Uterus (tissue), 4 donors: ENCODE data around the gene LGMN. TPM values are rescaled to one million over a fixed set of nuclear protein-coding genes. Genes with fewer than 3 reads are reported as not detected.
"Not testable (repeated sequence)": the region's sequence is repeated elsewhere in the genome, so short reads cannot be mapped to it uniquely, and the experiment has no call there.

ENCODE experiments used
- DNase-seq, 2 donors: peaks; one replicate each; pipeline ENCODE4 v3.0.0-alpha.2; 2019 to 2020
- H3K27ac ChIP-seq, 2 donors: fragments of 200-600 bp; sonication (generic); 1 replicate in 1 of 2; 2 replicates in 1 of 2; pipeline ENCODE4 v1.5.1; 2016 to 2018
- H3K27me3 ChIP-seq, 2 donors: fragments of 200-600 bp; sonication (generic); one replicate each; pipeline ENCODE4 v1.5.1; 2018 to 2019; ENCODE audit warnings: control low read depth in 1 of 2
- H3K36me3 ChIP-seq, 2 donors: fragments of 200-600 bp; sonication (generic); one replicate each; pipeline ENCODE4 v1.5.1; 2019; ENCODE audit warnings: control low read depth in 1 of 2
- H3K4me1 ChIP-seq, 2 donors: fragments of 200-600 bp; sonication (generic); one replicate each; pipeline ENCODE4 v1.5.1; 2018 to 2019; ENCODE audit warnings: control low read depth in 1 of 2
- H3K4me3 ChIP-seq, 2 donors: fragments of 200-600 bp; sonication (generic); 1 replicate in 1 of 2; 2 replicates in 1 of 2; pipeline ENCODE4 v1.5.1; 2018 to 2019; ENCODE audit warnings: mild to moderate bottlenecking in 1 of 2
- H3K9me3 ChIP-seq, 2 donors: fragments of 200-600 bp; sonication (generic); one replicate each; pipeline ENCODE4 v1.5.1; 2019; ENCODE audit warnings: control low read depth in 1 of 2
- CTCF ChIP-seq, 4 experiments: fragments of 200-600 bp in 2 of 4; fragments of 450-650 bp in 2 of 4; sonication (generic) in 2 of 4; IDR thresholded peaks; one replicate each; pipeline ENCODE4 v1.5.1; 2016 to 2019; ENCODE audit warnings: antibody characterized with exemption in 4 of 4, mild to moderate bottlenecking in 2 of 4, moderate library complexity in 1 of 4
- POLR2A ChIP-seq, 2 donors: fragments of 450-650 bp; IDR thresholded peaks; one replicate each; pipeline ENCODE4 v1.6.1; 2016; ENCODE audit warnings: antibody characterized with exemption in 2 of 2, mild to moderate bottlenecking in 1 of 2, moderate library complexity in 1 of 2
- intact Hi-C: fragments of 100-400 bp; cut with DNase I; formaldehyde crosslinking; loops from one replicate; pipeline ENCODE4 v1.15.1; 2023; ENCODE audit warnings: low total_unique reads
- total RNA-seq, 4 donors: library from RNA; depleted of rRNA in 3 of 4; stranded (reverse); fragments of >200 nt in 3 of 4; gene quantifications; one replicate each; pipeline versions ENCODE4 v1.1.0 to v1.2.4, GENCODE V29; 2014 to 2023
- donor health status: DM: yes; HTN: yes; CAD: no.

The LGMN gene
- total RNA-seq, 4 donors from 2014 or later, result 13.6 to 91.4 (median 69.1) TPM

- no peak for TF ChIP-seq CTCF (IDR thresholded peaks at IDR 0.05)
- TF ChIP-seq POLR2A (IDR thresholded peaks at IDR 0.05), result no peak
- H3K36me3 ChIP-seq, result no peaks in the 10 kb centered on the region
- DNase-seq, result no peak
- no peaks in the 10 kb centered on the region for H3K9me3 ChIP-seq
- intact Hi-C loops, result no loop called here
- H3K4me3 ChIP-seq, result no peak overlapping the region
- H3K27me3 ChIP-seq, result no peaks in the 10 kb centered on the region
- no peak overlapping the region for H3K27ac ChIP-seq
- H3K4me1 ChIP-seq, result no peaks in the 10 kb centered on the region
Observed at GRCh38 chr14:92770484-92770883, 22.1 kb upstream of the LGMN start.

- Histone ChIP-seq H3K36me3 (no peaks in the 10 kb centered on the region), H3K27ac (no peak overlapping the region), H3K4me3 (no peak overlapping the region), H3K4me1 (no peaks in the 10 kb centered on the region), H3K9me3 (no peaks in the 10 kb centered on the region), H3K27me3 (no peaks in the 10 kb centered on the region)
- intact Hi-C loops, result no loop called here
- DNase-seq, result no peak
- no peak for TF ChIP-seq CTCF (IDR thresholded peaks at IDR 0.05)
- no peak for TF ChIP-seq POLR2A (IDR thresholded peaks at IDR 0.05)
Observed at GRCh38 chr14:92768795-92769194, 20.4 kb upstream of the LGMN start.

GRCh38 chr14:92768236-92768635 lies 19.8 kb upstream of the LGMN start:
- not testable (repeated sequence) for DNase-seq

GRCh38 chr14:92763666-92764631 lies 15.5 kb upstream of the LGMN start:
- H3K4me3 ChIP-seq, H3K9me3 ChIP-seq, H3K36me3 ChIP-seq, H3K27me3 ChIP-seq, H3K4me1 ChIP-seq, DNase-seq, intact Hi-C loops, H3K27ac ChIP-seq: not testable (repeated sequence)

More at GRCh38 chr14:92768236-92768635, 19.8 kb upstream of the LGMN start:
- intact Hi-C loops, H3K4me3 ChIP-seq, H3K27me3 ChIP-seq, H3K4me1 ChIP-seq, H3K36me3 ChIP-seq, H3K9me3 ChIP-seq, H3K27ac ChIP-seq: not testable (repeated sequence)

- H3K9me3 ChIP-seq, result no peaks in the 10 kb centered on the region
- H3K27ac ChIP-seq, result no peak overlapping the region
- no peaks in the 10 kb centered on the region for H3K27me3 ChIP-seq
- H3K4me1 ChIP-seq, result no peaks in the 10 kb centered on the region
- TF ChIP-seq POLR2A (IDR thresholded peaks at IDR 0.05), result no peak
- no peak for TF ChIP-seq CTCF (IDR thresholded peaks at IDR 0.05)
- H3K36me3 ChIP-seq, result no peaks in the 10 kb centered on the region
- DNase-seq, result no peak
- no peak overlapping the region for H3K4me3 ChIP-seq
- intact Hi-C loops, result no loop called here
Observed at GRCh38 chr14:92760524-92760805, 12.0 kb upstream of the LGMN start.

GRCh38 chr14:92759679-92760523 lies 11.5 kb upstream of the LGMN start:
- intact Hi-C loops, result no loop called here
- no peaks in the 10 kb centered on the region for H3K36me3 ChIP-seq

More at GRCh38 chr14:92759679-92760523, 11.5 kb upstream of the LGMN start:
- Histone ChIP-seq H3K4me1 (no peaks in the 10 kb centered on the region), H3K27me3 (no peaks in the 10 kb centered on the region), H3K4me3 (no peak overlapping the region), H3K27ac (no peak overlapping the region), H3K9me3 (no peaks in the 10 kb centered on the region)
- TF ChIP-seq CTCF (IDR thresholded peaks at IDR 0.05), result no peak
- no peak for TF ChIP-seq POLR2A (IDR thresholded peaks at IDR 0.05)
- DNase-seq, result no peak
